H1 (cell line): ENCODE results near the gene SPR. TPM values are rescaled to one million over a fixed set of nuclear protein-coding genes. Genes with fewer than 3 reads are reported as not detected.
A peak's percentile ranks its signal among the peaks of the same experiment; 100 is the strongest.

Experiments
- CTCF ChIA-PET: fragments of 300-600 bp; sonication (Branson Sonifier 250); formaldehyde crosslinking; loops from one replicate; lab custom pipeline; 2021; ENCODE audit not compliant: partially characterized antibody; lab: Charles Lee
- POLR2A ChIA-PET: fragments of 300-600 bp; sonication (Branson Sonifier 250); formaldehyde crosslinking; loops from one replicate; lab custom pipeline; 2021; ENCODE audit warnings: inconsistent platforms; ENCODE audit not compliant: partially characterized antibody; lab: Charles Lee
- DNase-seq, 2 experiments: peaks; one replicate each; pipeline versions ENCODE4 v3.0.0 to v3.0.0-alpha.2; 2010 to 2022; ENCODE audit warnings: low spot score in 2 of 2, low read depth in 1 of 2, mixed read lengths in 1 of 2
- FAIRE-seq: peaks from 2 replicates; lab custom pipeline; 2011; peaks lifted over from hg19 to GRCh38; lab: Jason Lieb, UNC
- H2AFZ ChIP-seq: 2 replicates; pipeline ENCODE4 v1.8.1; 2012; ENCODE audit warnings: low read length, inconsistent platforms
- H2AK5ac ChIP-seq: 2 replicates; pipeline ENCODE4 v1.6.1; 2013; ENCODE audit warnings: low read depth, low read length
- H2BK120ac ChIP-seq: replicated peaks from 2 replicates; pipeline ENCODE3; 2013; ENCODE audit warnings: low read depth, low read length, inconsistent platforms
- H2BK12ac ChIP-seq: 2 replicates; pipeline ENCODE4 v1.6.1; 2013; ENCODE audit warnings: low read depth, low read length
- H2BK15ac ChIP-seq: 2 replicates; pipeline ENCODE4 v1.6.1; 2013; ENCODE audit warnings: low read length
- H2BK20ac ChIP-seq: 2 replicates; pipeline ENCODE4 v1.6.1; 2013; ENCODE audit warnings: low read length
- H2BK5ac ChIP-seq: 2 replicates; pipeline ENCODE4 v1.6.1; 2013; ENCODE audit warnings: low read depth, low read length
- H3K14ac ChIP-seq: 2 replicates; pipeline ENCODE4 v1.6.1; 2013; ENCODE audit warnings: inconsistent platforms; ENCODE audit not compliant: insufficient read length
- H3K18ac ChIP-seq: 2 replicates; pipeline ENCODE4 v1.6.1; 2013; ENCODE audit warnings: low read length; ENCODE audit errors: extremely low read depth
- H3K23ac ChIP-seq: 2 replicates; pipeline ENCODE4 v1.6.1; 2013; ENCODE audit warnings: inconsistent platforms; ENCODE audit not compliant: insufficient read length
- H3K23me2 ChIP-seq: 2 replicates; pipeline ENCODE4 v1.6.1; 2013; ENCODE audit warnings: low read depth, low read length
- H3K27ac ChIP-seq: 2 replicates; pipeline ENCODE4 v1.6.1; 2011; ENCODE audit warnings: low read depth, low read length, inconsistent platforms
- H3K27me3 ChIP-seq, 4 experiments: replicated peaks in 1 of 4; 1 replicate in 1 of 4; 2 replicates in 3 of 4; pipeline versions ENCODE4 v1.6.1 to v1.8.1; 2011 to 2013; ENCODE audit warnings: low read length in 3 of 4, mild to moderate bottlenecking in 3 of 4, inconsistent platforms in 2 of 4, mixed read lengths in 2 of 4, moderate library complexity in 1 of 4; ENCODE audit not compliant: control insufficient read depth in 3 of 4, insufficient read depth in 3 of 4; ENCODE audit errors: extremely low read depth in 1 of 4
- H3K36me3 ChIP-seq, 4 experiments: 2 replicates each; pipeline versions ENCODE4 v1.6.1 to v1.8.1; 2011 to 2013; ENCODE audit warnings: mild to moderate bottlenecking in 4 of 4, low read length in 3 of 4, moderate library complexity in 2 of 4, control low read depth in 1 of 4, inconsistent platforms in 1 of 4; ENCODE audit not compliant: insufficient read depth in 4 of 4, control insufficient read depth in 2 of 4
- H3K4ac ChIP-seq: replicated peaks from 2 replicates; pipeline ENCODE3; 2013; ENCODE audit warnings: low read length, low read depth, mixed read lengths, inconsistent platforms; ENCODE audit not compliant: insufficient read length
- H3K4me1 ChIP-seq, 4 experiments: replicated peaks in 1 of 4; 1 replicate in 1 of 4; 2 replicates in 3 of 4; pipeline versions ENCODE4 v1.6.1 to v1.8.1; 2011 to 2013; ENCODE audit warnings: low read length in 3 of 4, inconsistent platforms in 2 of 4, mixed read lengths in 1 of 4; ENCODE audit not compliant: insufficient read depth in 4 of 4, control insufficient read depth in 3 of 4
- H3K4me2 ChIP-seq, 2 experiments: 2 replicates each; pipeline versions ENCODE4 v1.6.1 to v1.8.1; 2011 to 2013; ENCODE audit warnings: low read depth in 2 of 2, low read length in 2 of 2, control low read depth in 1 of 2, inconsistent platforms in 1 of 2, mild to moderate bottlenecking in 1 of 2; ENCODE audit not compliant: insufficient read depth in 1 of 2
- H3K4me3 ChIP-seq, 4 experiments: fragments of 200-600, 300-600 bp in 1 of 4; sonication (generic), shearing (Covaris generic), sonication (Bioruptor Twin) in 1 of 4; 2 replicates each; pipeline versions ENCODE4 v1.5.1 to v1.8.1; 2011 to 2016; ENCODE audit warnings: low read length in 4 of 4, low read depth in 3 of 4, control low read depth in 2 of 4, inconsistent platforms in 2 of 4, mild to moderate bottlenecking in 2 of 4, mixed read lengths in 1 of 4, moderate library complexity in 1 of 4; ENCODE audit not compliant: insufficient read depth in 2 of 4; ENCODE audit errors: extremely low read depth in 1 of 4
- H3K56ac ChIP-seq: replicated peaks from 2 replicates; pipeline ENCODE3; 2013; ENCODE audit warnings: low read depth, mild to moderate bottlenecking, mixed read lengths, low read length, inconsistent platforms; ENCODE audit not compliant: insufficient read length
- H3K79me1 ChIP-seq: 2 replicates; pipeline ENCODE4 v1.6.1; 2013; ENCODE audit warnings: low read depth, low read length, control low read depth
- H3K79me2 ChIP-seq, 2 experiments: 2 replicates each; pipeline versions ENCODE4 v1.6.1 to v1.8.1; 2012 to 2013; ENCODE audit warnings: low read length in 2 of 2, mild to moderate bottlenecking in 2 of 2, inconsistent platforms in 1 of 2; ENCODE audit not compliant: insufficient read depth in 2 of 2, control insufficient read depth in 1 of 2
- H3K9ac ChIP-seq, 4 experiments: replicated peaks in 1 of 4; 1 replicate in 1 of 4; 2 replicates in 3 of 4; pipeline versions ENCODE4 v1.6.1 to v1.8.1; 2011 to 2013; ENCODE audit warnings: low read depth in 3 of 4, low read length in 3 of 4, control low read depth in 2 of 4, mild to moderate bottlenecking in 2 of 4, moderate library complexity in 2 of 4, inconsistent platforms in 1 of 4; ENCODE audit errors: extremely low read depth in 1 of 4
- H3K9me3 ChIP-seq, 2 experiments: 2 replicates each; pipeline versions ENCODE4 v1.6.1 to v1.8.1; 2012 to 2013; ENCODE audit warnings: mild to moderate bottlenecking in 2 of 2, moderate library complexity in 2 of 2, control low read depth in 1 of 2, inconsistent platforms in 1 of 2, low read depth in 1 of 2, low read length in 1 of 2, mixed read lengths in 1 of 2; ENCODE audit not compliant: insufficient read depth in 2 of 2
- H4K20me1 ChIP-seq, 2 experiments: replicated peaks in 1 of 2; 2 replicates each; pipeline versions ENCODE3 to v1.8.1; 2011 to 2013; ENCODE audit warnings: inconsistent platforms in 2 of 2, low read length in 2 of 2, mild to moderate bottlenecking in 1 of 2; ENCODE audit not compliant: insufficient read depth in 2 of 2, control insufficient read depth in 1 of 2
- H4K5ac ChIP-seq: 2 replicates; pipeline ENCODE4 v1.6.1; 2013; ENCODE audit warnings: low read length, low read depth, mixed read lengths, inconsistent platforms; ENCODE audit not compliant: insufficient read length
- H4K8ac ChIP-seq: 2 replicates; pipeline ENCODE4 v1.8.0; 2013; ENCODE audit warnings: mild to moderate bottlenecking, moderate library complexity, low read length, inconsistent platforms; ENCODE audit not compliant: insufficient read depth; ENCODE audit errors: extremely low read depth
- H4K91ac ChIP-seq: replicated peaks from 2 replicates; pipeline ENCODE3; 2013; ENCODE audit warnings: low read length, mixed read lengths, inconsistent platforms; ENCODE audit not compliant: insufficient read length
- CBX8 ChIP-seq: fragments of 300-800, 300-1000 bp; sonication (generic); IDR thresholded peaks from 2 replicates; pipeline ENCODE4 v1.7.1; 2016; ENCODE audit warnings: low read depth, low read length, borderline replicate concordance
- CHD2 ChIP-seq: IDR thresholded peaks from 2 replicates; pipeline ENCODE4 v1.6.1; 2012; ENCODE audit warnings: low read length, improper control_type of control experiment
- CTBP2 ChIP-seq: IDR thresholded peaks from 2 replicates; pipeline ENCODE4 v1.7.0; 2011; ENCODE audit warnings: borderline replicate concordance, mild to moderate bottlenecking, moderate library complexity, mixed read lengths, low read length; ENCODE audit not compliant: insufficient read depth, insufficient read length
- HDAC6 ChIP-seq: IDR thresholded peaks from one replicate; pipeline ENCODE4 v1.7.1; 2012; ENCODE audit warnings: low read depth, mild to moderate bottlenecking, inconsistent platforms, low read length, moderate library complexity
- JUND ChIP-seq: IDR thresholded peaks from 2 replicates; pipeline ENCODE4 v1.6.1; 2011; ENCODE audit warnings: mild to moderate bottlenecking, improper control_type of control experiment, low read length
- NANOG ChIP-seq: IDR thresholded peaks from 2 replicates; pipeline ENCODE4 v1.6.1; 2011; ENCODE audit warnings: low read length, low read depth, mild to moderate bottlenecking, inconsistent platforms; ENCODE audit not compliant: insufficient read depth, poor library complexity, severe bottlenecking
- PHF8 ChIP-seq: fragments of 200-600 bp; sonication (generic); conservative IDR thresholded peaks from 2 replicates; pipeline ENCODE4 v1.7.1; 2012; ENCODE audit warnings: low read depth, mild to moderate bottlenecking, inconsistent platforms, low read length, moderate library complexity
- RNF2 ChIP-seq: fragments of 200-900, 300-1000 bp; sonication (generic); IDR thresholded peaks from 2 replicates; pipeline ENCODE4 v1.7.1; 2016; ENCODE audit warnings: borderline replicate concordance, low read depth, mild to moderate bottlenecking, antibody characterized with exemption, low read length; ENCODE audit not compliant: poor library complexity, severe bottlenecking; ENCODE audit errors: missing control alignments
- SIN3A ChIP-seq, 2 experiments: IDR thresholded peaks in 1 of 2; conservative IDR thresholded peaks in 1 of 2; 2 replicates each; pipeline ENCODE4 v1.6.1; 2011 to 2012; ENCODE audit warnings: low read length in 2 of 2, improper control_type of control experiment in 1 of 2, low read depth in 1 of 2, mild to moderate bottlenecking in 1 of 2
- SP1 ChIP-seq: IDR thresholded peaks from 2 replicates; pipeline ENCODE4 v1.6.1; 2011; ENCODE audit warnings: low read depth, low read length
- WGBS, 2 experiments: shearing (Covaris generic) in 1 of 2; methylation state at CpG; one replicate each; pipeline versions ENCODE4 v1.1.6 to v1.1.7; 2013 to 2015; ENCODE audit warnings: low lambda C conversion rate in 2 of 2, mixed read lengths in 2 of 2, inconsistent platforms in 1 of 2, low coverage in 1 of 2, missing lambda C conversion rate in 1 of 2; ENCODE audit not compliant: insufficient replicate concordance in 2 of 2, insufficient coverage in 1 of 2, insufficient read length in 1 of 2; ENCODE audit errors: extremely low coverage in 1 of 2, missing lambda C conversion rate in 1 of 2; 5-methylcytosine and 5-hydroxymethylcytosine counted together
- polyA plus RNA-seq, 7 experiments: library from polyadenylated mRNA; depleted of rRNA in 3 of 7; stranded (reverse) in 5 of 7; unstranded in 2 of 7; fragments of >200 nt in 5 of 7; fragments of 200-250 nt in 2 of 7; gene quantifications; 1 replicate in 5 of 7; 2 replicates in 1 of 7; 4 replicates in 1 of 7; pipeline versions ENCODE4 v1.2.1 to v1.2.3, GENCODE V29; 2011 to 2013; ENCODE audit warnings: missing spikeins in 2 of 7, mixed read lengths in 2 of 7
- total RNA-seq: library from RNA; stranded (reverse); fragmentation: NEBNext Ultra II Directional; extraction: Animal tissue kit (Norgen Biotek cat#: 25700); gene quantifications from 2 replicates; pipeline ENCODE4 v1.2.1, GENCODE V29; 2021

Gene SPR
- total and polyA plus RNA-seq, 2 of the 8 experiments (the other 6 are each of a cell fraction or from before 2014, with no cell fraction given) = 4.5 to 11.5 TPM

- Histone ChIP-seq H3K4ac (no peak overlapping the region), H3K56ac (no peak overlapping the region), H2AFZ (no peak overlapping the region), H3K27ac (no peak overlapping the region), H3K9me3 (no peaks in the 10 kb centered on the region), H2BK12ac (no peak overlapping the region; the same call in 1 of the 2 replicates), H2BK120ac (no peak overlapping the region), H4K5ac (no peak overlapping the region), H2AK5ac (no peak overlapping the region), H4K20me1 (peaks cover 0 to 4% of the 10 kb centered on the region in 2 experiments), H3K18ac (peak overlapping the region; percentile 34; the same call in 1 of the 2 replicates), H4K8ac (no peak overlapping the region), H2BK20ac (no peak overlapping the region), H3K79me2 (no peaks in the 10 kb centered on the region), H3K27me3 (peaks cover 4 to 40% (median 25%) of the 10 kb centered on the region in 4 experiments), H3K4me1 (peaks cover 0 to 8% (median 1%) of the 10 kb centered on the region in 4 experiments; a peak in 5 of 7 replicates), H3K36me3 (no peaks in the 10 kb centered on the region), H3K23me2 (peaks cover 9% of the 10 kb centered on the region; the same call in 1 of the 2 replicates), H3K4me2 (peak overlapping the region; percentile 67 to 95; a peak in 3 of 4 replicates), H2BK5ac (no peak overlapping the region), H2BK15ac (0 out of 2 replicates have a peak overlapping the region, but pooled peaks have one; percentile 65), H4K91ac (no peak overlapping the region), H3K79me1 (no peaks in the 10 kb centered on the region), H3K9ac (no peak overlapping the region), H3K23ac (no peak overlapping the region), H3K4me3 (no peak overlapping the region), H3K14ac (no peak overlapping the region)
- POLR2A ChIA-PET = no interaction called here
- no peak for FAIRE-seq
- WGBS, 2 experiments = 87% methylated on average over 11 of the region's 11 CpGs; no CpG with 5 or more reads in 1 of the 2 experiments
- no peak for DNase-seq
- CTCF ChIA-PET = interaction anchor here (0.6 to 19.1 kb wide), 37 partner anchors 10 to 878 kb away, joined by 3 to 497 read pairs (median 6); partner anchors contain the start of gene EMX1
- TF ChIP-seq NANOG (no peak), HDAC6 (no peak), RNF2 (no peak), SIN3A (conservative IDR thresholded peaks at IDR 0.05 in 1 of 2, IDR thresholded peaks at IDR 0.05 in 1 of 2; ENCODE audit: low read depth in 1 of 2, low read length in 2 of 2) (no peak), CBX8 (no peak), CTBP2 (no peak), SP1 (no peak), JUND (no peak), CHD2 (no peak), PHF8 (no peak)
Observed at GRCh38 chr2:72888438-72889202, 1.4 kb downstream of the SPR start.
